ENCODE measurements around the gene ADGRG3.

Gene ADGRG3

DNA sequence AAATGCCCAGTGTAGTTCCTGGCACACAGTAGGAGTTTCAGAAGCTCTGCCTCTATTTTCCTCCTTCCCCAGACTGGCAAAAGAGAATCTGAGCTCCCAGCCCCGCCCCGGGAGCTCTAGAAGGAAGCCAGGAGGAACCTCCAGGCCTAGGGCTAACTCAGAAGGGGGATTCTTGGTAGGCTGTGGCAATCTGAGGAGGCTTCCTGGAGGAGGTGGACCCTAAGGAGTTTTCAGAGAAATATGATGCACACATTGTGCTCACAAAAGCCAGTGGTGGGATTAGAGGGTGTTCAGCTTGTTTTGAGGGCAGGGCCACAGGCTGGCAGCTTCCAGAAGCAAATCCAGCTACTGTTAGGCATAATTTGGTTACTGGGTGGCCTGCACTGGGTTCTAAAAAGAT is 29.7 kb upstream of the ADGRG3 start:
- Histone ChIP-seq H3K4me3 (replicated peaks; ENCODE audit: insufficient read depth, low read length) (no peak overlapping the region), H3K27me3 (ENCODE audit: insufficient read depth, poor library complexity, severe bottlenecking) (no peaks in the 10 kb centered on the region), H3K27ac (replicated peaks) (no peak overlapping the region)
- no peak for TF ChIP-seq GABPA (IDR thresholded peaks at IDR 0.05; ENCODE audit: low read depth)
- TF ChIP-seq, protein P1, sequence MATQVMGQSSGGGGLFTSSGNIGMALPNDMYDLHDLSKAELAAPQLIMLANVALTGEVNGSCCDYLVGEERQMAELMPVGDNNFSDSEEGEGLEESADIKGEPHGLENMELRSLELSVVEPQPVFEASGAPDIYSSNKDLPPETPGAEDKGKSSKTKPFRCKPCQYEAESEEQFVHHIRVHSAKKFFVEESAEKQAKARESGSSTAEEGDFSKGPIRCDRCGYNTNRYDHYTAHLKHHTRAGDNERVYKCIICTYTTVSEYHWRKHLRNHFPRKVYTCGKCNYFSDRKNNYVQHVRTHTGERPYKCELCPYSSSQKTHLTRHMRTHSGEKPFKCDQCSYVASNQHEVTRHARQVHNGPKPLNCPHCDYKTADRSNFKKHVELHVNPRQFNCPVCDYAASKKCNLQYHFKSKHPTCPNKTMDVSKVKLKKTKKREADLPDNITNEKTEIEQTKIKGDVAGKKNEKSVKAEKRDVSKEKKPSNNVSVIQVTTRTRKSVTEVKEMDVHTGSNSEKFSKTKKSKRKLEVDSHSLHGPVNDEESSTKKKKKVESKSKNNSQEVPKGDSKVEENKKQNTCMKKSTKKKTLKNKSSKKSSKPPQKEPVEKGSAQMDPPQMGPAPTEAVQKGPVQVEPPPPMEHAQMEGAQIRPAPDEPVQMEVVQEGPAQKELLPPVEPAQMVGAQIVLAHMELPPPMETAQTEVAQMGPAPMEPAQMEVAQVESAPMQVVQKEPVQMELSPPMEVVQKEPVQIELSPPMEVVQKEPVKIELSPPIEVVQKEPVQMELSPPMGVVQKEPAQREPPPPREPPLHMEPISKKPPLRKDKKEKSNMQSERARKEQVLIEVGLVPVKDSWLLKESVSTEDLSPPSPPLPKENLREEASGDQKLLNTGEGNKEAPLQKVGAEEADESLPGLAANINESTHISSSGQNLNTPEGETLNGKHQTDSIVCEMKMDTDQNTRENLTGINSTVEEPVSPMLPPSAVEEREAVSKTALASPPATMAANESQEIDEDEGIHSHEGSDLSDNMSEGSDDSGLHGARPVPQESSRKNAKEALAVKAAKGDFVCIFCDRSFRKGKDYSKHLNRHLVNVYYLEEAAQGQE (IDR thresholded peaks at IDR 0.05; ENCODE audit: insufficient replicate concordance, low read depth), result no peak
- TF ChIP-seq, protein P2, sequence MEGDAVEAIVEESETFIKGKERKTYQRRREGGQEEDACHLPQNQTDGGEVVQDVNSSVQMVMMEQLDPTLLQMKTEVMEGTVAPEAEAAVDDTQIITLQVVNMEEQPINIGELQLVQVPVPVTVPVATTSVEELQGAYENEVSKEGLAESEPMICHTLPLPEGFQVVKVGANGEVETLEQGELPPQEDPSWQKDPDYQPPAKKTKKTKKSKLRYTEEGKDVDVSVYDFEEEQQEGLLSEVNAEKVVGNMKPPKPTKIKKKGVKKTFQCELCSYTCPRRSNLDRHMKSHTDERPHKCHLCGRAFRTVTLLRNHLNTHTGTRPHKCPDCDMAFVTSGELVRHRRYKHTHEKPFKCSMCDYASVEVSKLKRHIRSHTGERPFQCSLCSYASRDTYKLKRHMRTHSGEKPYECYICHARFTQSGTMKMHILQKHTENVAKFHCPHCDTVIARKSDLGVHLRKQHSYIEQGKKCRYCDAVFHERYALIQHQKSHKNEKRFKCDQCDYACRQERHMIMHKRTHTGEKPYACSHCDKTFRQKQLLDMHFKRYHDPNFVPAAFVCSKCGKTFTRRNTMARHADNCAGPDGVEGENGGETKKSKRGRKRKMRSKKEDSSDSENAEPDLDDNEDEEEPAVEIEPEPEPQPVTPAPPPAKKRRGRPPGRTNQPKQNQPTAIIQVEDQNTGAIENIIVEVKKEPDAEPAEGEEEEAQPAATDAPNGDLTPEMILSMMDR (IDR thresholded peaks at IDR 0.05; ENCODE audit: insufficient read depth, low read length), result no peak
- DNase-seq (ENCODE audit: low read depth in 1 of 2, low spot score in 1 of 2), result no peak

GRCh38 chr16:57639172-57639887 is 28.8 kb upstream of the ADGRG3 start:
- Histone ChIP-seq H3K27me3 (ENCODE audit: insufficient read depth, poor library complexity, severe bottlenecking) (no peaks in the 10 kb centered on the region), H3K27ac (replicated peaks) (no peak overlapping the region), H3K4me3 (replicated peaks; ENCODE audit: insufficient read depth, low read length) (no peak overlapping the region)
- TF ChIP-seq, protein P2 (IDR thresholded peaks at IDR 0.05; ENCODE audit: insufficient read depth, low read length), result no peak
- TF ChIP-seq, protein P1 (IDR thresholded peaks at IDR 0.05; ENCODE audit: insufficient replicate concordance, low read depth), result no peak
- TF ChIP-seq POLR2AphosphoS5 (IDR thresholded peaks at IDR 0.05; ENCODE audit: low read depth), result no peak
- no peak for TF ChIP-seq GABPA (IDR thresholded peaks at IDR 0.05; ENCODE audit: low read depth)
- TF ChIP-seq SPI1 (IDR thresholded peaks at IDR 0.05; ENCODE audit: borderline replicate concordance, low read depth), result no peak
- DNase-seq (ENCODE audit: low read depth in 1 of 2, low spot score in 1 of 2), result no peak

DNA sequence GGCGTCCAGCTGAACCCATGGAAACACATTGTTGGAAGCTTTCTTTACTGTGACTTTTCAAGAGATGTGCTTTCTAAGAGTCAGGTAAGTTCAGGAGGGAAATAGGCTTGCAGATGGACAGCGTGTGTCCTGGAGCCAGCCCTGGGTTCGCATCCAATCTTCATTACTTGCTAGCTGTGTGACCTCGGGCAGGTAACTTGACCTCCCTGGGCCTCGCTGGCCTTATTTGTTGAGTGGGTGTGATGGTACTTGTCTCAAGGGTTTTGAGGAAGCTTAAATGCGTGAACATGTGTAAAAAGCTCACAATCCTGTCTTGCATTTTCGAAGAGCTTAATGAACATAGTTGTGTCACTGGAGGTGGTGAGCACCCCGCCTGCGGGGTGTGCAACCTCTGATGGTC is 27.9 kb upstream of the ADGRG3 start:
- Histone ChIP-seq H3K27ac (replicated peaks) (no peak overlapping the region), H3K27me3 (ENCODE audit: insufficient read depth, poor library complexity, severe bottlenecking) (no peaks in the 10 kb centered on the region), H3K4me3 (replicated peaks; ENCODE audit: insufficient read depth, low read length) (no peak overlapping the region)
- DNase-seq (ENCODE audit: low read depth in 1 of 2, low spot score in 1 of 2), result no peak
- TF ChIP-seq POLR2AphosphoS5 (IDR thresholded peaks at IDR 0.05; ENCODE audit: low read depth) (no peak), SPI1 (IDR thresholded peaks at IDR 0.05; ENCODE audit: borderline replicate concordance, low read depth) (no peak), GABPA (IDR thresholded peaks at IDR 0.05; ENCODE audit: low read depth) (no peak)
- TF ChIP-seq, protein P2 (IDR thresholded peaks at IDR 0.05; ENCODE audit: insufficient read depth, low read length), result no peak
- TF ChIP-seq, protein P1 (IDR thresholded peaks at IDR 0.05; ENCODE audit: insufficient replicate concordance, low read depth), result no peak
